ENCODE data around the gene MYO1C.

DNA sequence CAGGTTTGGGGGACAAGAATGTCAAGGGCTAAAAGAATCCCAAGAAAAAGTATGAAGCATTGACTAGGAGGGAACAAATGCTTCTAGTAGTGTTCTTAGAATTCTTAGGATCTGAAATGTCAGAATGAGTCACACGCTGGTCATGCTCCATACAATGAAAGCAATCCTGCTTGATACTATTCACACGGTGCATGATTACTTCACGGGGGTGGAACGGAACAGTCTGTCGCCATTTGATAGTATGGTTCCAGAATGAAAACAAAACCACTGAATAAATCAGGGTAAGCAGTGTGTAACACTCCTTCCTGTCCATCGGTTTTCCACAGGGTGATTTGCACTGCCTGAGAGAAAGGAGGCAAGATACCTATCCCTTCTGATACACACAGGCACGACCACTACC is 69.6 kb downstream of the MYO1C start:
- TF ChIP-seq CTCF (conservative IDR thresholded peaks at IDR 0.05 in 1 of 2, IDR thresholded peaks at IDR 0.05 in 1 of 2; ENCODE audit: low read depth in 1 of 2, low read length in 2 of 2) (no peak), EZH2 (IDR thresholded peaks at IDR 0.05; ENCODE audit: low read length, missing control alignments) (no peak)
